HCT116 (cell line): Measurements from ENCODE around the gene CA5B. TPM values are rescaled to one million over a fixed set of nuclear protein-coding genes. Genes with fewer than 3 reads are reported as not detected.

Experiments used
- ATAC-seq: fragments of 200-7000 bp; cut with Tn5 transposase; 2 replicates; pipeline ENCODE4 v1.9.1; 2020; ENCODE audit warnings: mild to moderate bottlenecking, moderate library complexity
- BruUV-seq: library from RNA; stranded (reverse); fragments of 400-500 nt; replicated peaks from 2 replicates; lab custom pipeline; 2021; lab: Mats Ljungman, UMichigan
- CTCF ChIA-PET: fragments of 300-600 bp; sonication (Branson Sonifier 250); formaldehyde crosslinking; loops from one replicate; lab custom pipeline; 2021; ENCODE audit warnings: antibody characterized with exemption; lab: Charles Lee
- POLR2A ChIA-PET: fragments of 300-600, 350-600 bp; sonication (Branson Sonifier 250); formaldehyde crosslinking; loops from one replicate; lab custom pipeline; 2021; ENCODE audit warnings: antibody characterized with exemption; lab: Charles Lee
- RAD21 ChIA-PET, 2 experiments: fragments of 300-600 bp; sonication (Branson Sonifier 250); formaldehyde crosslinking; loops; one replicate each; lab custom pipeline; 2023; ENCODE audit warnings: low total read pairs in 2 of 2; ENCODE audit not compliant: uncharacterized antibody in 2 of 2, unreplicated experiment in 2 of 2, low non-redundant PET in 1 of 2; lab: Charles Lee
- DNase-seq: peaks from one replicate; pipeline ENCODE4 v3.0.0-alpha.2; 2010; ENCODE audit warnings: low read depth, low spot score
- H2AFZ ChIP-seq: fragments of 200-600 bp; shearing (Covaris generic), sonication (generic); 2 replicates; pipeline ENCODE4 v1.6.1; 2017; ENCODE audit warnings: low read depth, mixed run types, mixed read lengths, antibody characterized with exemption, low read length; ENCODE audit not compliant: poor library complexity, severe bottlenecking
- H3K27ac ChIP-seq: 2 replicates; pipeline ENCODE4 v1.5.1; 2012; ENCODE audit warnings: low read depth, low read length
- H3K27me3 ChIP-seq: fragments of 200-600 bp; sonication (generic); 2 replicates; pipeline ENCODE4 v1.6.1; 2016; ENCODE audit warnings: mixed run types, low read length, mixed read lengths; ENCODE audit not compliant: insufficient read depth
- H3K36me3 ChIP-seq, 2 experiments: fragments of 200-500 bp in 1 of 2; fragments of 200-600 bp in 1 of 2; sonication (Bioruptor generic) in 1 of 2; sonication (generic) in 1 of 2; 2 replicates each; pipeline versions ENCODE4 v1.5.1 to v1.6.1; 2014 to 2016; ENCODE audit warnings: low read length in 2 of 2, inconsistent platforms in 1 of 2, mixed read lengths in 1 of 2, mixed run types in 1 of 2; ENCODE audit not compliant: insufficient read depth in 2 of 2, control insufficient read depth in 1 of 2
- H3K4me1 ChIP-seq, 2 experiments: fragments of 200-600 bp in 1 of 2; sonication (generic) in 1 of 2; 2 replicates each; pipeline versions ENCODE4 v1.5.1 to v1.6.1; 2012 to 2017; ENCODE audit warnings: low read length in 2 of 2, inconsistent platforms in 1 of 2, mild to moderate bottlenecking in 1 of 2, mixed read lengths in 1 of 2, mixed run types in 1 of 2, moderate library complexity in 1 of 2; ENCODE audit not compliant: insufficient read depth in 2 of 2, control insufficient read depth in 1 of 2
- H3K4me2 ChIP-seq: fragments of 200-600 bp; sonication (generic); 2 replicates; pipeline ENCODE4 v1.6.1; 2017; ENCODE audit warnings: mixed run types, low read length, mixed read lengths
- H3K4me3 ChIP-seq, 2 experiments: fragments of 200-600 bp in 1 of 2; sonication (generic) in 1 of 2; replicated peaks in 1 of 2; 2 replicates each; pipeline ENCODE4 v1.5.1; 2011 to 2016; ENCODE audit warnings: low read length in 2 of 2, control low read depth in 1 of 2, low read depth in 1 of 2, mild to moderate bottlenecking in 1 of 2, mixed read lengths in 1 of 2, mixed run types in 1 of 2
- H3K79me2 ChIP-seq: fragments of 200-600 bp; sonication (generic); 2 replicates; pipeline ENCODE4 v1.6.1; 2017; ENCODE audit warnings: mild to moderate bottlenecking, mixed run types, low read length, moderate library complexity, mixed read lengths; ENCODE audit not compliant: insufficient read depth
- H3K9ac ChIP-seq: fragments of 200-600 bp; sonication (generic); 2 replicates; pipeline ENCODE4 v1.6.1; 2016; ENCODE audit warnings: low read length, mixed read lengths
- H3K9me2 ChIP-seq: fragments of 200-600 bp; sonication (generic), shearing (Covaris generic); 2 replicates; pipeline ENCODE4 v1.6.1; 2017; ENCODE audit warnings: mixed run types, mild to moderate bottlenecking, moderate library complexity; ENCODE audit not compliant: insufficient read depth
- H3K9me3 ChIP-seq, 2 experiments: fragments of 200-500 bp in 1 of 2; fragments of 200-600 bp in 1 of 2; sonication (Bioruptor generic) in 1 of 2; sonication (generic) in 1 of 2; 2 replicates each; pipeline ENCODE4 v1.6.1; 2014 to 2017; ENCODE audit warnings: low read length in 2 of 2, mixed read lengths in 2 of 2, inconsistent platforms in 1 of 2, low read depth in 1 of 2, mild to moderate bottlenecking in 1 of 2, mixed run types in 1 of 2, moderate library complexity in 1 of 2; ENCODE audit not compliant: control insufficient read depth in 1 of 2, insufficient read depth in 1 of 2
- H4K20me1 ChIP-seq: fragments of 200-600 bp; sonication (generic), shearing (Covaris generic); 2 replicates; pipeline ENCODE4 v1.6.1; 2017; ENCODE audit warnings: mixed run types, mild to moderate bottlenecking, moderate library complexity; ENCODE audit not compliant: insufficient read depth
- EZH2phosphoT487 ChIP-seq: fragments of 200-600 bp; IDR thresholded peaks from 2 replicates; pipeline ENCODE4 v1.6.1; 2018; ENCODE audit warnings: antibody characterized with exemption, borderline replicate concordance
- MAX ChIP-seq: IDR thresholded peaks from 2 replicates; pipeline ENCODE4 v1.6.1; 2012
- SIN3A ChIP-seq: IDR thresholded peaks from 2 replicates; pipeline ENCODE4 v1.6.1; 2012; ENCODE audit warnings: low read depth
- SRF ChIP-seq: IDR thresholded peaks from 2 replicates; pipeline ENCODE4 v1.6.1; 2012; ENCODE audit warnings: low read depth
- TCF7L2 ChIP-seq: IDR thresholded peaks from 2 replicates; pipeline ENCODE4 v1.7.0; 2011; ENCODE audit warnings: borderline replicate concordance, inconsistent platforms; ENCODE audit not compliant: insufficient read depth, insufficient read length; ENCODE audit errors: extremely low read depth
- YY1 ChIP-seq: IDR thresholded peaks from 2 replicates; pipeline ENCODE4 v1.6.1; 2011; ENCODE audit warnings: low read length, low read depth, moderate library complexity, mild to moderate bottlenecking; ENCODE audit not compliant: insufficient replicate concordance; ENCODE audit errors: extremely low read depth
- ZBTB33 ChIP-seq: IDR thresholded peaks from 2 replicates; pipeline ENCODE4 v1.6.1; 2011; ENCODE audit warnings: mild to moderate bottlenecking, low read length, moderate library complexity; ENCODE audit not compliant: insufficient replicate concordance; ENCODE audit errors: extremely low read depth
- ZFX ChIP-seq: fragments of 450-650 bp; IDR thresholded peaks from 2 replicates; pipeline ENCODE4 v1.6.1; 2017
- intact Hi-C: fragments of 100-400 bp; cut with micrococcal nuclease; formaldehyde crosslinking; loops from 2 replicates; pipeline ENCODE4 v1.10.0; 2022
- total RNA-seq: library from RNA; stranded (reverse); gene quantifications from one replicate; pipeline ENCODE4 v1.2.1, GENCODE V29; 2021; ENCODE audit not compliant: unreplicated experiment

The CA5B gene
- total RNA-seq, 1 experiment from 2014 or later = 5.5 TPM

- Histone ChIP-seq H3K4me1 (no peaks in the 10 kb centered on the region), H3K9me3 (no peaks in the 10 kb centered on the region), H3K27me3 (no peaks in the 10 kb centered on the region), H4K20me1 (no peaks in the 10 kb centered on the region), H3K9me2 (no peaks in the 10 kb centered on the region), H3K4me3 (no peak overlapping the region), H3K9ac (no peak overlapping the region), H3K4me2 (no peak overlapping the region), H2AFZ (no peak overlapping the region), H3K27ac (no peak overlapping the region), H3K36me3 (no peaks in the 10 kb centered on the region), H3K79me2 (no peaks in the 10 kb centered on the region)
- POLR2A ChIA-PET = no interaction called here
- no peak for DNase-seq
- CTCF ChIA-PET = no interaction called here
- no TSS peak for BruUV-seq
- intact Hi-C loops = loop anchor here (10.0 kb wide), 1 partner anchor 445 kb away; no protein-coding TSS in a partner anchor
- no peak for ATAC-seq
- RAD21 ChIA-PET = no interaction called here
- TF ChIP-seq EZH2phosphoT487 (no peak), ZFX (no peak), YY1 (no peak), SIN3A (no peak), SRF (no peak), MAX (no peak), TCF7L2 (no peak), ZBTB33 (no peak)
Observed at GRCh38 chrX:15769300-15769954, 31.4 kb downstream of the CA5B start.
